Measurements from ENCODE around the gene PRSS48. TPM values are rescaled to one million over a fixed set of nuclear protein-coding genes. Genes with fewer than 3 reads are reported as not detected.
"Not testable (repeated sequence)": the region's sequence is repeated elsewhere in the genome, so short reads cannot be mapped to it uniquely, and the experiment has no call there.

Gene PRSS48
- total RNA-seq, 1 donor from 2014 or later, result not detected

GRCh38 chr4:151266497-151266896, 10.5 kb upstream of the PRSS48 start:
- no peak overlapping the region for H3K9ac ChIP-seq (ENCODE audit: low read length)
- TF ChIP-seq EZH2 (IDR thresholded peaks at IDR 0.05; ENCODE audit: insufficient read depth, low read length), result no peak
- TF ChIP-seq, protein P1, sequence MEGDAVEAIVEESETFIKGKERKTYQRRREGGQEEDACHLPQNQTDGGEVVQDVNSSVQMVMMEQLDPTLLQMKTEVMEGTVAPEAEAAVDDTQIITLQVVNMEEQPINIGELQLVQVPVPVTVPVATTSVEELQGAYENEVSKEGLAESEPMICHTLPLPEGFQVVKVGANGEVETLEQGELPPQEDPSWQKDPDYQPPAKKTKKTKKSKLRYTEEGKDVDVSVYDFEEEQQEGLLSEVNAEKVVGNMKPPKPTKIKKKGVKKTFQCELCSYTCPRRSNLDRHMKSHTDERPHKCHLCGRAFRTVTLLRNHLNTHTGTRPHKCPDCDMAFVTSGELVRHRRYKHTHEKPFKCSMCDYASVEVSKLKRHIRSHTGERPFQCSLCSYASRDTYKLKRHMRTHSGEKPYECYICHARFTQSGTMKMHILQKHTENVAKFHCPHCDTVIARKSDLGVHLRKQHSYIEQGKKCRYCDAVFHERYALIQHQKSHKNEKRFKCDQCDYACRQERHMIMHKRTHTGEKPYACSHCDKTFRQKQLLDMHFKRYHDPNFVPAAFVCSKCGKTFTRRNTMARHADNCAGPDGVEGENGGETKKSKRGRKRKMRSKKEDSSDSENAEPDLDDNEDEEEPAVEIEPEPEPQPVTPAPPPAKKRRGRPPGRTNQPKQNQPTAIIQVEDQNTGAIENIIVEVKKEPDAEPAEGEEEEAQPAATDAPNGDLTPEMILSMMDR (IDR thresholded peaks at IDR 0.05; ENCODE audit: insufficient read depth, low read depth, low read length), result no peak
- no peaks in the 10 kb centered on the region for H3K4me1 ChIP-seq (ENCODE audit: insufficient read depth, low read length)
- peak; percentile 45 for DNase-seq (ENCODE audit: low read depth)
- Mint-ChIP-seq H3K27ac (ENCODE audit: unreplicated experiment) (no peak overlapping the region), H3K4me1 (ENCODE audit: low read depth, unreplicated experiment) (peaks cover 18% of the 10 kb centered on the region), H3K27me3 (ENCODE audit: low read depth, unreplicated experiment) (no peaks in the 10 kb centered on the region), H3K4me3 (ENCODE audit: unreplicated experiment) (no peak overlapping the region), H3K9me3 (ENCODE audit: unreplicated experiment) (no peaks in the 10 kb centered on the region), H3K36me3 (ENCODE audit: low read depth, unreplicated experiment) (no peaks in the 10 kb centered on the region)
- no peaks in the 10 kb centered on the region for H3K79me2 ChIP-seq (ENCODE audit: insufficient read depth, low read length)
- H3K4me2 ChIP-seq (ENCODE audit: low read length), result no peak overlapping the region
- no peaks in the 10 kb centered on the region for H4K20me1 ChIP-seq (ENCODE audit: insufficient read depth, low read length)
- H2AFZ ChIP-seq (ENCODE audit: low read depth, low read length), result no peak overlapping the region
- no peaks in the 10 kb centered on the region for H3K27me3 ChIP-seq (ENCODE audit: insufficient read depth, low read length)
- peak; percentile 37 for FAIRE-seq
- H3K36me3 ChIP-seq (ENCODE audit: insufficient read depth, low read length), result no peaks in the 10 kb centered on the region
- no peak overlapping the region for H3K27ac ChIP-seq (ENCODE audit: low read depth, low read length)
- no peaks in the 10 kb centered on the region for H3K9me3 ChIP-seq (ENCODE audit: insufficient read depth, low read depth, low read length)
- H3K4me3 ChIP-seq (ENCODE audit: insufficient read depth, low read depth, low read length), result no peak overlapping the region

GRCh38 chr4:151267104-151267503, 9.9 kb upstream of the PRSS48 start:
- H3K27me3 Mint-ChIP-seq (ENCODE audit: low read depth, unreplicated experiment), result no peaks in the 10 kb centered on the region
- no peak overlapping the region for H3K27ac Mint-ChIP-seq (ENCODE audit: unreplicated experiment)
- Histone ChIP-seq H3K9me3 (ENCODE audit: insufficient read depth, low read depth, low read length) (no peaks in the 10 kb centered on the region), H3K79me2 (ENCODE audit: insufficient read depth, low read length) (no peaks in the 10 kb centered on the region), H2AFZ (ENCODE audit: low read depth, low read length) (no peak overlapping the region), H3K36me3 (ENCODE audit: insufficient read depth, low read length) (no peaks in the 10 kb centered on the region), H4K20me1 (ENCODE audit: insufficient read depth, low read length) (no peaks in the 10 kb centered on the region), H3K4me2 (ENCODE audit: low read length) (no peak overlapping the region), H3K9ac (ENCODE audit: low read length) (no peak overlapping the region), H3K27ac (ENCODE audit: low read depth, low read length) (no peak overlapping the region), H3K27me3 (ENCODE audit: insufficient read depth, low read length) (no peaks in the 10 kb centered on the region), H3K4me1 (ENCODE audit: insufficient read depth, low read length) (no peaks in the 10 kb centered on the region), H3K4me3 (ENCODE audit: insufficient read depth, low read depth, low read length) (no peak overlapping the region)
- H3K4me1 Mint-ChIP-seq (ENCODE audit: low read depth, unreplicated experiment), result peaks cover 18% of the 10 kb centered on the region
- H3K36me3 Mint-ChIP-seq (ENCODE audit: low read depth, unreplicated experiment), result no peaks in the 10 kb centered on the region
- no peak for DNase-seq (ENCODE audit: low read depth)
- TF ChIP-seq EZH2 (IDR thresholded peaks at IDR 0.05; ENCODE audit: insufficient read depth, low read length), result no peak
- TF ChIP-seq, protein P1 (IDR thresholded peaks at IDR 0.05; ENCODE audit: insufficient read depth, low read depth, low read length), result no peak
- FAIRE-seq, result no peak
- no peak overlapping the region for H3K4me3 Mint-ChIP-seq (ENCODE audit: unreplicated experiment)
- no peaks in the 10 kb centered on the region for H3K9me3 Mint-ChIP-seq (ENCODE audit: unreplicated experiment)

- no peak overlapping the region for H3K4me3 ChIP-seq (ENCODE audit: insufficient read depth, low read depth, low read length)
Observed at GRCh38 chr4:151267822-151268535, 9.0 kb upstream of the PRSS48 start.

GRCh38 chr4:151268905-151269304, 8.1 kb upstream of the PRSS48 start:
- H3K9me3 ChIP-seq (ENCODE audit: insufficient read depth, low read depth, low read length); H3K27ac Mint-ChIP-seq (ENCODE audit: unreplicated experiment); H3K4me1 Mint-ChIP-seq (ENCODE audit: low read depth, unreplicated experiment); H3K27me3 ChIP-seq (ENCODE audit: insufficient read depth, low read length); H3K36me3 ChIP-seq (ENCODE audit: insufficient read depth, low read length); H3K27ac ChIP-seq (ENCODE audit: low read depth, low read length); DNase-seq (ENCODE audit: low read depth); H3K4me3 ChIP-seq (ENCODE audit: insufficient read depth, low read depth, low read length); H3K27me3 Mint-ChIP-seq (ENCODE audit: low read depth, unreplicated experiment); FAIRE-seq; H3K4me3 Mint-ChIP-seq (ENCODE audit: unreplicated experiment); H3K9ac ChIP-seq (ENCODE audit: low read length); H2AFZ ChIP-seq (ENCODE audit: low read depth, low read length); H3K9me3 Mint-ChIP-seq (ENCODE audit: unreplicated experiment); H3K4me2 ChIP-seq (ENCODE audit: low read length); H3K36me3 Mint-ChIP-seq (ENCODE audit: low read depth, unreplicated experiment); H3K4me1 ChIP-seq (ENCODE audit: insufficient read depth, low read length); H4K20me1 ChIP-seq (ENCODE audit: insufficient read depth, low read length); H3K79me2 ChIP-seq (ENCODE audit: insufficient read depth, low read length): not testable (repeated sequence)

More at GRCh38 chr4:151267822-151268535, 9.0 kb upstream of the PRSS48 start:
- Histone ChIP-seq H2AFZ (ENCODE audit: low read depth, low read length) (no peak overlapping the region), H4K20me1 (ENCODE audit: insufficient read depth, low read length) (no peaks in the 10 kb centered on the region), H3K9me3 (ENCODE audit: insufficient read depth, low read depth, low read length) (no peaks in the 10 kb centered on the region), H3K79me2 (ENCODE audit: insufficient read depth, low read length) (no peaks in the 10 kb centered on the region), H3K9ac (ENCODE audit: low read length) (no peak overlapping the region), H3K27me3 (ENCODE audit: insufficient read depth, low read length) (no peaks in the 10 kb centered on the region), H3K36me3 (ENCODE audit: insufficient read depth, low read length) (no peaks in the 10 kb centered on the region), H3K4me2 (ENCODE audit: low read length) (no peak overlapping the region), H3K4me1 (ENCODE audit: insufficient read depth, low read length) (no peaks in the 10 kb centered on the region), H3K27ac (ENCODE audit: low read depth, low read length) (no peak overlapping the region)
- Mint-ChIP-seq H3K9me3 (ENCODE audit: unreplicated experiment) (no peaks in the 10 kb centered on the region), H3K27ac (ENCODE audit: unreplicated experiment) (no peak overlapping the region), H3K27me3 (ENCODE audit: low read depth, unreplicated experiment) (no peaks in the 10 kb centered on the region), H3K4me1 (ENCODE audit: low read depth, unreplicated experiment) (peaks cover 10% of the 10 kb centered on the region), H3K4me3 (ENCODE audit: unreplicated experiment) (no peak overlapping the region), H3K36me3 (ENCODE audit: low read depth, unreplicated experiment) (no peaks in the 10 kb centered on the region)
- FAIRE-seq (peak; percentile 75), DNase-seq (ENCODE audit: low read depth) (no peak)
- no peak for TF ChIP-seq EZH2 (IDR thresholded peaks at IDR 0.05; ENCODE audit: insufficient read depth, low read length)
- TF ChIP-seq, protein P1 (IDR thresholded peaks at IDR 0.05; ENCODE audit: insufficient read depth, low read depth, low read length), result no peak
